ENCODE measurements around the gene STC2. TPM values are rescaled to one million over a fixed set of nuclear protein-coding genes. Genes with fewer than 3 reads are reported as not detected.
A peak's percentile ranks its signal among the peaks of the same experiment; 100 is the strongest.

The STC2 gene
- total RNA-seq, 1 donor from 2014 or later = 12.2 TPM

DNA sequence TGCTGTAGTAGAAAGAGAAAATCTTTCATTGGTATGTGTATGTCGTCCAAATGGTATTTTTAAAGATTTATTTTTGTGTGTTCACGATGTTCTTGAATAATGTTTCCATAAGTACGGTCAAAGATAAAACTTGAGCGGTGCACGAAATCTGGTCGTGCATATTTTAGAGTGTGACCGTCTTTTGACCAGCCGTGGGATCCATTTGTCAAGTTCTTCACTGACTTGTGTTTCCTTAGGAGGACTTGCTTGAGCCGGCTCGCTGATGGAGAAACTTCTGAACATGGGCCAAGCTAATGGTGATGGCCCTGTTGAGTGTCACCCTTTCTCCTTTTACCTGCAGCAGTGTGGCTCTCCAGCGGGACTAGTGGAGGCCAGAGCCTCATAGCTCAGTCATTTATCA, 11.1 kb upstream of the STC2 start:
- TF ChIP-seq, protein P1, sequence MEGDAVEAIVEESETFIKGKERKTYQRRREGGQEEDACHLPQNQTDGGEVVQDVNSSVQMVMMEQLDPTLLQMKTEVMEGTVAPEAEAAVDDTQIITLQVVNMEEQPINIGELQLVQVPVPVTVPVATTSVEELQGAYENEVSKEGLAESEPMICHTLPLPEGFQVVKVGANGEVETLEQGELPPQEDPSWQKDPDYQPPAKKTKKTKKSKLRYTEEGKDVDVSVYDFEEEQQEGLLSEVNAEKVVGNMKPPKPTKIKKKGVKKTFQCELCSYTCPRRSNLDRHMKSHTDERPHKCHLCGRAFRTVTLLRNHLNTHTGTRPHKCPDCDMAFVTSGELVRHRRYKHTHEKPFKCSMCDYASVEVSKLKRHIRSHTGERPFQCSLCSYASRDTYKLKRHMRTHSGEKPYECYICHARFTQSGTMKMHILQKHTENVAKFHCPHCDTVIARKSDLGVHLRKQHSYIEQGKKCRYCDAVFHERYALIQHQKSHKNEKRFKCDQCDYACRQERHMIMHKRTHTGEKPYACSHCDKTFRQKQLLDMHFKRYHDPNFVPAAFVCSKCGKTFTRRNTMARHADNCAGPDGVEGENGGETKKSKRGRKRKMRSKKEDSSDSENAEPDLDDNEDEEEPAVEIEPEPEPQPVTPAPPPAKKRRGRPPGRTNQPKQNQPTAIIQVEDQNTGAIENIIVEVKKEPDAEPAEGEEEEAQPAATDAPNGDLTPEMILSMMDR (IDR thresholded peaks at IDR 0.05; ENCODE audit: unreplicated experiment) = no peak
- H3K4me1 Mint-ChIP-seq (ENCODE audit: low read depth) = no peaks in the 10 kb centered on the region
- no peak for DNase-seq (ENCODE audit: low spot score, unreplicated experiment)
- no peaks in the 10 kb centered on the region for H3K9me3 Mint-ChIP-seq (ENCODE audit: low read depth)
- H3K27me3 Mint-ChIP-seq = peaks cover 39% of the 10 kb centered on the region
- H3K4me3 Mint-ChIP-seq (ENCODE audit: low read depth) = no peak overlapping the region
- H3K27ac Mint-ChIP-seq = no peak overlapping the region
- H3K36me3 Mint-ChIP-seq (ENCODE audit: insufficient read depth) = no peaks in the 10 kb centered on the region

DNA sequence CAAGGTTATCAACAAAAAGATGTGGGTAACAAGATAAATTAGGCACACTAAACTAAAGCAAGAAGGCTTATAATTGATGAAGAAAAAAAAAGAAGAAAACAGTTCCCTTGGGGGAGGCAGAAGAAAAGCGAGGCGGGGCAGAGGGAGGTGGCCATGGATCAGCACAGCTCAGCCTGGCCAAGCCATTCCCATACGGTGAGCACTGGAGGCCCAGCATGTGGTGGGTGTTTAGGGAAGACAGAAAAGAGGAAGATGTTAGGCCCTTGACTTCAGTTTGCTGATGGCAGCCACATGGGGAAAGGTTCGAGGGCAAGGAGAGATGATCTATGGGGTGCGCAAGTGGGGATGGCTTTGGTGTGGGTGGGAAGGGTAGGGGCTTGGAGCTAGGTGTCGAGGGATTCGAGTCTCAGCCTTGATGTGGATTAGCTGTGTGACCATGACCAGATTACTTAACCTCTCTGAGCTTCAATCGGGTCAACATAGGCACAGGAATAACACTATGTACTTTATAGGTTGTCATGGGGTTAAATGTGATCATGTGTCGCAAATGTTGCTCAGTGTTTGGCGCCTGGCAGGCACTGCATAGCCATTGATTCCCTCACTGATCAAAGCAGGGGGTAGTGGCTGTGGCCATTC, 10.3 kb upstream of the STC2 start:
- Mint-ChIP-seq H3K9me3 (ENCODE audit: low read depth) (no peaks in the 10 kb centered on the region), H3K4me1 (ENCODE audit: low read depth) (no peaks in the 10 kb centered on the region), H3K36me3 (ENCODE audit: insufficient read depth) (no peaks in the 10 kb centered on the region), H3K27me3 (peaks cover 39% of the 10 kb centered on the region), H3K4me3 (ENCODE audit: low read depth) (no peak overlapping the region), H3K27ac (no peak overlapping the region)
- TF ChIP-seq, protein P1 (IDR thresholded peaks at IDR 0.05; ENCODE audit: unreplicated experiment) = no peak
- DNase-seq (ENCODE audit: low spot score, unreplicated experiment) = no peak

DNA sequence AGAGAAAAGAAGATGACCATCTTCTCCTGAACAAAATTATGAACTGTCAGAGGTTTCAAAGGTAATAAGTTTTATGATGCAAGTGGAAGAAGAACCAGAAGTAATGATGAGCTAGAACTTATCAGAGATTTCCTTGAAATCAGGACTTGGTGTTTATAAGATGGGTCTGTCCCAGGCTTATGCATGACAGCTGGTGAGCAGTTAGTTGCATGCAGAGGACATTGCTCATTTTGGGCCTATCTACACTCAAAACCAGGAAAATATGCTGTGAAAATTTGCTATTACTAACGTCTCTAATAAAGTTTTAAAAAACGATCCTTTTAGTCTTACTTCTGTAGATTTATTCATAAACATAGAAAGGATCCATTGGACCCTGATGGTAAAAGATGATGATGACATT, 6.6 kb upstream of the STC2 start:
- TF ChIP-seq, protein P1 (IDR thresholded peaks at IDR 0.05; ENCODE audit: unreplicated experiment) = no peak

DNA sequence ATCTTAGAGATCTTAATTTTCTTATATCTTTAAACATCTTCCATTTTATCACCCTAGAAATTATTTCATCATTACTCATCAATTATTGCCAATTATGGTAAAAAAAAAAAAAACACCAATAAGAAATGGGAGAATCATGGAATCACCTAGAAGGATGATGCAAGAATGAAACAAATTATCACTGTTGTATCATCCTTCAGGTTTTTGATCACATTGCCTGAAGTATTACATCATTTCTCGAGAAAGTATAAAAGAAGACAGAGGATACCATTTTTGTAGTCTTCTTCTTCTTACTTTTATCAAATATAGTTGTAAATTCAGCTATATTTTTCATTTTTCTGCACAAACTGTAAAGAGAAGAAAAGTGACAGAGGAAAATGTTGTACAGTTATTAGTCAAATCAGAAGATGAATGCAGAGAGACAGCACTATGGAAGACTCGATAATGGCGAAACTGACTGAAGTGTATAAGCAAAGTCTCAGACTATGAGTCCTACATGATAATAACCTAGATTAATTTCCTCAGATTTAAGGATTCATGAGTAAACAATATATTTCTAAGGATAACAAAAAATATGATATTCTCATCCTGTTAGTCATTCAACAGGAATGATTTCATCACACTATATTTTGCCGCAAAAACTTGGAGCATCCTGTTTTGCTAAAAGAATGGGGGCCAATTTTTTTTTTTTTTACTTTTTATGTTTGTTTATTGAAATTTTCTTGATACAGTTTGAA, 5.9 kb upstream of the STC2 start:
- H3K27me3 Mint-ChIP-seq = peaks cover 34% of the 10 kb centered on the region
- no peak overlapping the region for H3K27ac Mint-ChIP-seq
- H3K4me1 Mint-ChIP-seq (ENCODE audit: low read depth) = peaks cover 4% of the 10 kb centered on the region
- H3K9me3 Mint-ChIP-seq (ENCODE audit: low read depth) = no peaks in the 10 kb centered on the region
- TF ChIP-seq, protein P1 (IDR thresholded peaks at IDR 0.05; ENCODE audit: unreplicated experiment) = no peak
- no peak overlapping the region for H3K4me3 Mint-ChIP-seq (ENCODE audit: low read depth)
- H3K36me3 Mint-ChIP-seq (ENCODE audit: insufficient read depth) = no peaks in the 10 kb centered on the region
- DNase-seq (ENCODE audit: low spot score, unreplicated experiment) = no peak

More for the DNA sequence above, 6.6 kb upstream of the STC2 start:
- no peak overlapping the region for H3K27ac Mint-ChIP-seq
- H3K4me3 Mint-ChIP-seq (ENCODE audit: low read depth) = no peak overlapping the region
- no peaks in the 10 kb centered on the region for H3K9me3 Mint-ChIP-seq (ENCODE audit: low read depth)
- H3K4me1 Mint-ChIP-seq (ENCODE audit: low read depth) = peaks cover 3% of the 10 kb centered on the region
- H3K36me3 Mint-ChIP-seq (ENCODE audit: insufficient read depth) = no peaks in the 10 kb centered on the region
- peaks cover 34% of the 10 kb centered on the region for H3K27me3 Mint-ChIP-seq
- DNase-seq (ENCODE audit: low spot score, unreplicated experiment) = no peak

DNA sequence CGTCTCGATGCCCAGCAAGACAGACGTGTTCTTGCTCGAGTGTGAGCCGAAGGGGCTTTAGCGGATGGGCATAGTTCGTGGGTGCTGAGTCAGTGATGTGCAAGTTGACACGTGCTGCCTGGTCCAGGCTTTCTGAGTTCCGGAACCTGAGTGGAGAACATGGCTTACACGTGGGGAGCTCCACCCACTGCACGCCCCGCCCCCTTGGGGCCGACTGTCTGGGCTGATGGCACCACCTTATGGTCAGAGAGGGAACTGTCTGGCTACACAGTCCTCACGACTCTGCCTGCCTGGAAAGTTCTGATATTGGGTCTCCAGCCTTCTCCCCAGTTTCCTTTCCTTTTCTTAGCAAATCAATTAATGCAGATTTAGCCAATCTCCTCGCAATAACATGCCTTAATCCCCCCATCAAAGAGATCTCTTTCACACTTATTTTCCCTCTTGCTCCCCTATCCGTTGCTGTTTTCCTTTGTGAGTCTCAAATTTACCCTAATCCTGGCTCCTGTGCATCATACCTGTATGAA, 3.8 kb upstream of the STC2 start:
- peaks cover 13% of the 10 kb centered on the region for H3K4me1 Mint-ChIP-seq (ENCODE audit: low read depth)
- H3K9me3 Mint-ChIP-seq (ENCODE audit: low read depth) = no peaks in the 10 kb centered on the region
- H3K27me3 Mint-ChIP-seq = peaks cover 40% of the 10 kb centered on the region
- TF ChIP-seq, protein P1 (IDR thresholded peaks at IDR 0.05; ENCODE audit: unreplicated experiment) = peak; percentile 71
- DNase-seq (ENCODE audit: low spot score, unreplicated experiment) = peak; percentile 56
- H3K36me3 Mint-ChIP-seq (ENCODE audit: insufficient read depth) = no peaks in the 10 kb centered on the region
- no peak overlapping the region for H3K4me3 Mint-ChIP-seq (ENCODE audit: low read depth)
- peak overlapping the region; percentile 6 for H3K27ac Mint-ChIP-seq

Data from progenitor cell of endocrine pancreas (in vitro differentiated cells).